AG08396 (cell line): ENCODE measurements around the gene ARHGEF17.

ENCODE experiments used
- DNase-seq: peaks from one replicate; pipeline ENCODE4 v3.0.0; 2012; ENCODE audit warnings: low spot score, mixed read lengths

The ARHGEF17 gene

DNA sequence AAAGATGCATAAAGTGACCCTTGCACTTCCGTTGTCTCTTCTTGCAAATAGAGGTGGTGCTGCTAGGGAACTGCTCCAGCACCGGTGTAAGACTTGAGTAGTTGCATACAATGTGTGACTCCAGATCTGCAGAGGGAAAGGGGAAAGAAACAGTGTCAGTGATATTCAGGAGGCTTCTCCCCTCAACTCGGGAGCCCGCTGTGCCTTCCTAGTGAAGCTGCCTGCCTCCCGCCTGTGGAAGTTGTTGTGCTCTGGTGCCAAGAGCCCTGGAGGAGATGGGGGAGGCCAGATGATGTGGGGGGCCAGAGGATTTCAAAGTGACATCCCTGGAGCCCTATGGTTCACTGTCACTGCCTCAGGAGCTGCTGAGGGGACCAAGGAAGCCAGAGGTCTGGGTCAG lies 98.5 kb downstream of the ARHGEF17 start:
- DNase-seq, result no peak

GRCh38 chr11:73409431-73409830 lies 101.4 kb downstream of the ARHGEF17 start:
- no peak for DNase-seq

GRCh38 chr11:73410627-73411026 lies 102.6 kb downstream of the ARHGEF17 start:
- no peak for DNase-seq

- no peak for DNase-seq
These were observed 103.0 kb downstream of the ARHGEF17 start for GRCh38 chr11:73411031-73411430.

DNA sequence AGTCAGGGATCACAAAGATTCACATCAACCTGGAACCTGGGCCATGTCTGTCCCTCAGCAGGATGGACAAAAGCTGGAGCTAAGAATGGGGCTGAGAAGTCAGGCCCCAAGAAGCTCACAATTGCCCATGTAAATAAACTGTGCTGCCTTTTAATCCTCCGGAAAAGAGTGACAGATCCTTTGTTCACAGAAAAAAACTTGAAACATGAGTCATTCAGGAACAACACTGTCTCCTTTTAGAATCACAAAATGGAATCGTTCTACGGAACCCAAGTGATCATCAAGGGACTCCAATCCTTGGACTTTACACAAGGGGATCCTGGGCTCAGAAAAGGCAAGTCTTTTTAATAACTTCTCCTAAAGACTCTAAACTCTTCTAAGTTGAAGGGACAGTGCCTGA lies 104.2 kb downstream of the ARHGEF17 start:
- DNase-seq, result no peak

DNA sequence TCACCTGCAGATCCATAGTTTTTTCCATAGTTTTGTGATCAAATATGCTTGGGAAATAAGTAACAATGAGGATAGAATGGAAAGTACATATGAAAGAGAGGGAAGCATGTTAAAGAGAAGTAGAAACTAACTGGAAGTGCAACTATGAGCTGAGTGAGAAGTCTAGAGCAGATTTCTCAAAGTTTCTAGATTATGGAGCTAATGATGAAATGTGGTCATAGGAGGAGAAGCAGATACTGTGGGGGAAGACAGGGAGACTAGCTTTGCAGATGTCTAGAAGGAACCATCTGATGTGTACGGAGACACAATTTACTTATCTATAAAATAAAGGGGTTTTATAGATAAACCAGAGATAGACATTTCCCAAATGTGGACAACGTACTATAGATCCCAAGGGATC lies 105.2 kb downstream of the ARHGEF17 start:
- DNase-seq, result no peak

GRCh38 chr11:73414977-73415651 lies 107.0 kb downstream of the ARHGEF17 start:
- DNase-seq, result no peak

DNA sequence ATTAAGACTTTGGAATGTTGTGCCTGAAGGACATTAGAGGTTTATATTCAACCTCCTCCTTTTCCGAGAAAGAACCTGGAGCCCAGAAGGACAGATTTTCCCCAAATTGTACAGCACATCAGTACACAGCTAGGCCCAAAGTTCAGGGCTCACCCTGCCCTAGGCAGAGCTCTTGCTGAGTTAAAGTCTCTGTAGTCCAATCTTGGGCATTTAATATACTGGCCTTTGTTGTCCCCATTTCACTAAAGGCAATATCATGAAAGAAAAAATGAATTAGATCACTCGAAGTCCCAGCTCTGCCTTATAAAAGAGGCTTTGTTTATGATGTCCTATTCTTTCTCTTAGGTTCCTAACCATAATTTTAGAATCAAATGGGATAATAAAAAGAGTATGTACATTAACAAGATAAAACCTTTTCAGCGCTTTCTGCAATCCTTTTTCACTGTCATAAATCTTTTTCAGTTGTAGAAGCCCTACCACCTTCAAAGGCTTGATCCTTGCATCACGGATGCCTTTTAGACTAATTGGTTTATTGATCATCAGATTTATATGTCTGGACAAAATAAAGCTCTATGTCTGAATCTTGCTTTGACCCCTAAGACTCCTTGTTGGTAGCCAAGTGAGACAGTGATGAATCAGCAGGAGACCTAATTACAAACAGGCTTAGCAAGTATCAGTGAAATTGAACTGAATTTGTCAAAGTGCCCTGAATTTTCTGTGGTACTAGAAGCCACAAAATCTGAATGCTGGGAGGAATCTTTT lies 108.0 kb downstream of the ARHGEF17 start:
- no peak for DNase-seq

DNA sequence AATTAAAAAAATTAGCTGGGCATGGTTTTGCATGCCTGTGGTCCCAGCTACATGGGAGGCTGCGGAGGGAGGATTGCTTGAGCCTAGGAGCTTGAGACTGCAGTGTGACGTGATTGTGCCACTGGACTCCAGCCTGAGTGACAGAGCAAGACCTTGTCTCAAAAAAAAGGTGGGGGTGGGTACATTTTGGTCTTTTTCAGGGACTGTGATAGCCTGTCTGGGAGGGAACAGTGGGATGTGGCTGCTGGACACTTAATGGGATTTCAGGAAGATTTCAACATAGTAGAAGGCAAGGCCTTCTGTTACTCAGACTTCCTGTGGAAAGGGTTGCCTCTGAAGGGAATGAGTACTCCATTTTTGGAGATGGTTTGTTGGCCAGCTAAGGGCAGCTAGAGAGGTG lies 108.7 kb downstream of the ARHGEF17 start:
- DNase-seq, result no peak
